Erythroblast (primary cell): ENCODE measurements around the gene OBSCN.

Source experiments
- DNase-seq, 2 experiments: peaks; one replicate each; lab custom pipeline; 2025; lab: John Stamatoyannopoulos, UW
- GATA1 ChIP-seq: IDR thresholded peaks from 2 replicates; pipeline ENCODE4 v1.6.1; 2011; ENCODE audit warnings: low read depth, mild to moderate bottlenecking, control low read depth, low read length, moderate library complexity
- POLR2A ChIP-seq: IDR thresholded peaks from 2 replicates; pipeline ENCODE4 v1.6.1; 2011; ENCODE audit warnings: mild to moderate bottlenecking, low read length

Gene OBSCN

GRCh38 chr1:228270032-228270431 lies 62.2 kb downstream of the OBSCN start:
- no peak for TF ChIP-seq POLR2A
- TF ChIP-seq GATA1 = no peak
- DNase-seq = no peak

GRCh38 chr1:228271701-228272251 lies 63.9 kb downstream of the OBSCN start:
- DNase-seq = no peak
- TF ChIP-seq GATA1 (no peak), POLR2A (no peak)

- no peak for TF ChIP-seq POLR2A
- no peak for TF ChIP-seq GATA1
- DNase-seq = no peak
Observed at GRCh38 chr1:228272331-228272791, 64.5 kb downstream of the OBSCN start.

- no peak for TF ChIP-seq GATA1
- no peak for TF ChIP-seq POLR2A
- DNase-seq = no peak
Observed at GRCh38 chr1:228272831-228273571, 65.2 kb downstream of the OBSCN start.

- DNase-seq = no peak
- no peak for TF ChIP-seq POLR2A
- no peak for TF ChIP-seq GATA1
Observed at GRCh38 chr1:228273720-228274451, 66.0 kb downstream of the OBSCN start.

- TF ChIP-seq GATA1 = no peak
- no peak for TF ChIP-seq POLR2A
- DNase-seq = no peak
Observed at GRCh38 chr1:228274452-228275178, 66.8 kb downstream of the OBSCN start.

- no peak for DNase-seq
- TF ChIP-seq GATA1 = no peak
- no peak for TF ChIP-seq POLR2A
Observed at GRCh38 chr1:228275179-228275429, 67.3 kb downstream of the OBSCN start.

GRCh38 chr1:228275430-228276173 lies 67.8 kb downstream of the OBSCN start:
- no peak for TF ChIP-seq GATA1
- no peak for TF ChIP-seq POLR2A
- peak; percentile 67 to 78 for DNase-seq

- no peak for TF ChIP-seq POLR2A
- TF ChIP-seq GATA1 = no peak
- no peak for DNase-seq
Observed at GRCh38 chr1:228276174-228276831, 68.5 kb downstream of the OBSCN start.

GRCh38 chr1:228276901-228277490 lies 69.2 kb downstream of the OBSCN start:
- no peak for DNase-seq

GRCh38 chr1:228277491-228278431 lies 69.9 kb downstream of the OBSCN start:
- DNase-seq = no peak

More at GRCh38 chr1:228276901-228277490, 69.2 kb downstream of the OBSCN start:
- TF ChIP-seq GATA1 (no peak), POLR2A (no peak)

More at GRCh38 chr1:228277491-228278431, 69.9 kb downstream of the OBSCN start:
- TF ChIP-seq GATA1 = no peak
- no peak for TF ChIP-seq POLR2A
